H1 (cell line): ENCODE measurements around the gene MT1H. TPM values are rescaled to one million over a fixed set of nuclear protein-coding genes. Genes with fewer than 3 reads are reported as not detected.

Experiments
- KDM5A ChIP-seq: fragments of 200-600 bp; IDR thresholded peaks from 2 replicates; pipeline ENCODE4 v1.7.1; 2012; ENCODE audit warnings: mild to moderate bottlenecking, low read length, inconsistent platforms, mixed read lengths
- polyA plus RNA-seq, 7 experiments: library from polyadenylated mRNA; depleted of rRNA in 3 of 7; stranded (reverse) in 5 of 7; unstranded in 2 of 7; fragments of >200 nt in 5 of 7; fragments of 200-250 nt in 2 of 7; gene quantifications; 1 replicate in 5 of 7; 2 replicates in 1 of 7; 4 replicates in 1 of 7; pipeline versions ENCODE4 v1.2.1 to v1.2.3, GENCODE V29; 2011 to 2013; ENCODE audit warnings: missing spikeins in 2 of 7, mixed read lengths in 2 of 7
- total RNA-seq: library from RNA; stranded (reverse); fragmentation: NEBNext Ultra II Directional; extraction: Animal tissue kit (Norgen Biotek cat#: 25700); gene quantifications from 2 replicates; pipeline ENCODE4 v1.2.1, GENCODE V29; 2021
- TF ChIP-seq, protein P1 (sequence below): fragments of 300-600 bp; sonication (generic); IDR thresholded peaks from 2 replicates; pipeline ENCODE4 v1.7.1; 2012; ENCODE audit warnings: low read length, moderate library complexity, mild to moderate bottlenecking, inconsistent platforms; ENCODE audit not compliant: insufficient replicate concordance

The MT1H gene
- total and polyA plus RNA-seq, 2 of the 8 experiments (the other 6 are each of a cell fraction or from before 2014, with no cell fraction given) = 11.9 to 95.7 TPM

GRCh38 chr16:56645311-56645710, 24.3 kb upstream of the MT1H start (continued):
- TF ChIP-seq, protein P1, sequence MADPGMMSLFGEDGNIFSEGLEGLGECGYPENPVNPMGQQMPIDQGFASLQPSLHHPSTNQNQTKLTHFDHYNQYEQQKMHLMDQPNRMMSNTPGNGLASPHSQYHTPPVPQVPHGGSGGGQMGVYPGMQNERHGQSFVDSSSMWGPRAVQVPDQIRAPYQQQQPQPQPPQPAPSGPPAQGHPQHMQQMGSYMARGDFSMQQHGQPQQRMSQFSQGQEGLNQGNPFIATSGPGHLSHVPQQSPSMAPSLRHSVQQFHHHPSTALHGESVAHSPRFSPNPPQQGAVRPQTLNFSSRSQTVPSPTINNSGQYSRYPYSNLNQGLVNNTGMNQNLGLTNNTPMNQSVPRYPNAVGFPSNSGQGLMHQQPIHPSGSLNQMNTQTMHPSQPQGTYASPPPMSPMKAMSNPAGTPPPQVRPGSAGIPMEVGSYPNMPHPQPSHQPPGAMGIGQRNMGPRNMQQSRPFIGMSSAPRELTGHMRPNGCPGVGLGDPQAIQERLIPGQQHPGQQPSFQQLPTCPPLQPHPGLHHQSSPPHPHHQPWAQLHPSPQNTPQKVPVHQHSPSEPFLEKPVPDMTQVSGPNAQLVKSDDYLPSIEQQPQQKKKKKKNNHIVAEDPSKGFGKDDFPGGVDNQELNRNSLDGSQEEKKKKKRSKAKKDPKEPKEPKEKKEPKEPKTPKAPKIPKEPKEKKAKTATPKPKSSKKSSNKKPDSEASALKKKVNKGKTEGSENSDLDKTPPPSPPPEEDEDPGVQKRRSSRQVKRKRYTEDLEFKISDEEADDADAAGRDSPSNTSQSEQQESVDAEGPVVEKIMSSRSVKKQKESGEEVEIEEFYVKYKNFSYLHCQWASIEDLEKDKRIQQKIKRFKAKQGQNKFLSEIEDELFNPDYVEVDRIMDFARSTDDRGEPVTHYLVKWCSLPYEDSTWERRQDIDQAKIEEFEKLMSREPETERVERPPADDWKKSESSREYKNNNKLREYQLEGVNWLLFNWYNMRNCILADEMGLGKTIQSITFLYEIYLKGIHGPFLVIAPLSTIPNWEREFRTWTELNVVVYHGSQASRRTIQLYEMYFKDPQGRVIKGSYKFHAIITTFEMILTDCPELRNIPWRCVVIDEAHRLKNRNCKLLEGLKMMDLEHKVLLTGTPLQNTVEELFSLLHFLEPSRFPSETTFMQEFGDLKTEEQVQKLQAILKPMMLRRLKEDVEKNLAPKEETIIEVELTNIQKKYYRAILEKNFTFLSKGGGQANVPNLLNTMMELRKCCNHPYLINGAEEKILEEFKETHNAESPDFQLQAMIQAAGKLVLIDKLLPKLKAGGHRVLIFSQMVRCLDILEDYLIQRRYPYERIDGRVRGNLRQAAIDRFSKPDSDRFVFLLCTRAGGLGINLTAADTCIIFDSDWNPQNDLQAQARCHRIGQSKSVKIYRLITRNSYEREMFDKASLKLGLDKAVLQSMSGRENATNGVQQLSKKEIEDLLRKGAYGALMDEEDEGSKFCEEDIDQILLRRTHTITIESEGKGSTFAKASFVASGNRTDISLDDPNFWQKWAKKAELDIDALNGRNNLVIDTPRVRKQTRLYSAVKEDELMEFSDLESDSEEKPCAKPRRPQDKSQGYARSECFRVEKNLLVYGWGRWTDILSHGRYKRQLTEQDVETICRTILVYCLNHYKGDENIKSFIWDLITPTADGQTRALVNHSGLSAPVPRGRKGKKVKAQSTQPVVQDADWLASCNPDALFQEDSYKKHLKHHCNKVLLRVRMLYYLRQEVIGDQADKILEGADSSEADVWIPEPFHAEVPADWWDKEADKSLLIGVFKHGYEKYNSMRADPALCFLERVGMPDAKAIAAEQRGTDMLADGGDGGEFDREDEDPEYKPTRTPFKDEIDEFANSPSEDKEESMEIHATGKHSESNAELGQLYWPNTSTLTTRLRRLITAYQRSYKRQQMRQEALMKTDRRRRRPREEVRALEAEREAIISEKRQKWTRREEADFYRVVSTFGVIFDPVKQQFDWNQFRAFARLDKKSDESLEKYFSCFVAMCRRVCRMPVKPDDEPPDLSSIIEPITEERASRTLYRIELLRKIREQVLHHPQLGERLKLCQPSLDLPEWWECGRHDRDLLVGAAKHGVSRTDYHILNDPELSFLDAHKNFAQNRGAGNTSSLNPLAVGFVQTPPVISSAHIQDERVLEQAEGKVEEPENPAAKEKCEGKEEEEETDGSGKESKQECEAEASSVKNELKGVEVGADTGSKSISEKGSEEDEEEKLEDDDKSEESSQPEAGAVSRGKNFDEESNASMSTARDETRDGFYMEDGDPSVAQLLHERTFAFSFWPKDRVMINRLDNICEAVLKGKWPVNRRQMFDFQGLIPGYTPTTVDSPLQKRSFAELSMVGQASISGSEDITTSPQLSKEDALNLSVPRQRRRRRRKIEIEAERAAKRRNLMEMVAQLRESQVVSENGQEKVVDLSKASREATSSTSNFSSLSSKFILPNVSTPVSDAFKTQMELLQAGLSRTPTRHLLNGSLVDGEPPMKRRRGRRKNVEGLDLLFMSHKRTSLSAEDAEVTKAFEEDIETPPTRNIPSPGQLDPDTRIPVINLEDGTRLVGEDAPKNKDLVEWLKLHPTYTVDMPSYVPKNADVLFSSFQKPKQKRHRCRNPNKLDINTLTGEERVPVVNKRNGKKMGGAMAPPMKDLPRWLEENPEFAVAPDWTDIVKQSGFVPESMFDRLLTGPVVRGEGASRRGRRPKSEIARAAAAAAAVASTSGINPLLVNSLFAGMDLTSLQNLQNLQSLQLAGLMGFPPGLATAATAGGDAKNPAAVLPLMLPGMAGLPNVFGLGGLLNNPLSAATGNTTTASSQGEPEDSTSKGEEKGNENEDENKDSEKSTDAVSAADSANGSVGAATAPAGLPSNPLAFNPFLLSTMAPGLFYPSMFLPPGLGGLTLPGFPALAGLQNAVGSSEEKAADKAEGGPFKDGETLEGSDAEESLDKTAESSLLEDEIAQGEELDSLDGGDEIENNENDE = no peak
- no peak for TF ChIP-seq KDM5A
